Suprapubic skin (tissue), 4 donors: ENCODE data around the gene PCSK2. TPM values are rescaled to one million over a fixed set of nuclear protein-coding genes. Genes with fewer than 3 reads are reported as not detected.

Experiments used
- DNase-seq, 2 donors: peaks; one replicate each; pipeline ENCODE4 v3.0.0-alpha.2; 2019; ENCODE audit warnings: low spot score in 2 of 2
- H3K27ac ChIP-seq: fragments of 200-600 bp; sonication (generic); one replicate; pipeline ENCODE4 v1.5.1; 2019
- H3K27me3 ChIP-seq: fragments of 200-600 bp; sonication (generic); one replicate; pipeline ENCODE4 v1.5.1; 2019
- H3K36me3 ChIP-seq: fragments of 200-600 bp; sonication (generic); one replicate; pipeline ENCODE4 v1.5.1; 2019
- H3K4me1 ChIP-seq: fragments of 200-600 bp; sonication (generic); one replicate; pipeline ENCODE4 v1.5.1; 2019
- H3K4me3 ChIP-seq: fragments of 200-600 bp; sonication (generic); one replicate; pipeline ENCODE4 v1.5.1; 2019; ENCODE audit warnings: mild to moderate bottlenecking
- H3K9me3 ChIP-seq: fragments of 200-600 bp; sonication (generic); one replicate; pipeline ENCODE4 v1.5.1; 2019
- EP300 ChIP-seq: sonication (generic); formaldehyde crosslinking; IDR thresholded peaks from one replicate; pipeline ENCODE4 v1.6.1; 2017; ENCODE audit warnings: antibody characterized with exemption
- POLR2A ChIP-seq, 2 donors: fragments of 450-650 bp; IDR thresholded peaks; one replicate each; pipeline ENCODE4 v1.6.1; 2017; ENCODE audit warnings: antibody characterized with exemption in 2 of 2, mild to moderate bottlenecking in 2 of 2, moderate library complexity in 2 of 2
- POLR2AphosphoS5 ChIP-seq, 3 donors: sonication (generic); formaldehyde crosslinking; IDR thresholded peaks; one replicate each; pipeline ENCODE4 v1.6.1; 2017; ENCODE audit warnings: antibody characterized with exemption in 3 of 3
- WGBS: methylation state at CpG from one replicate; pipeline ENCODE4 v1.1.5; 2018; 5-methylcytosine and 5-hydroxymethylcytosine counted together
- total RNA-seq, 4 donors: library from RNA; depleted of rRNA; stranded (reverse); fragments of >200 nt; gene quantifications; one replicate each; pipeline ENCODE4 v1.1.0, GENCODE V29; 2016
- TF ChIP-seq, protein P1 (sequence below), 2 donors: fragments of 200-600 bp in 1 of 2; fragments of 450-650 bp in 1 of 2; sonication (generic) in 1 of 2; IDR thresholded peaks; one replicate each; pipeline ENCODE4 v1.5.1; 2016 to 2019; ENCODE audit warnings: antibody characterized with exemption in 2 of 2, mild to moderate bottlenecking in 1 of 2, moderate library complexity in 1 of 2

The PCSK2 gene
- total RNA-seq, 4 donors from 2014 or later = 5.2 to 23.1 (median 12.9) TPM

DNA sequence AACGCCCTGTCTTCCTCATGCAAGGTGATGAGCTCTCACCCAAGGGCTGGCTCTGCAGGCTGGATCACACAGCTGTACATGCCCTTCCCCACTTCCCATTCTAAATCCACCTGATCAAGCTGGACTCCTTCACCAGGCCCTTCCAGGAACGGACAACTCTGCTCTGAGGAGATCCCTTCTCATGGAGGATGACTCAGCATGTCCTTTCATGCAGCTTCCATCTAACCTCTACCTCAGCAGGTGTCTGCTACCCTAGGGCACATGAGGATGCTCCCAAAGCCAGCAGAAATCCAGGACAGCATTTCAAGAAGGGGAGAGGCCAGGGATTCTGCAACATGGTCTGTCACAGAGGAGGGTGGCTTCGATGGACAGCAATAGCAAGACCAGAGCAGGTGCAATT is 61.2 kb downstream of the PCSK2 start:
- H3K9me3 ChIP-seq = no peaks in the 10 kb centered on the region
- H3K4me3 ChIP-seq = no peak overlapping the region
- no peak overlapping the region for H3K27ac ChIP-seq
- 94% methylated on average over 2 of the region's 3 CpGs for WGBS
- TF ChIP-seq POLR2A (IDR thresholded peaks at IDR 0.05) = no peak
- no peak for TF ChIP-seq EP300
- TF ChIP-seq, protein P1, sequence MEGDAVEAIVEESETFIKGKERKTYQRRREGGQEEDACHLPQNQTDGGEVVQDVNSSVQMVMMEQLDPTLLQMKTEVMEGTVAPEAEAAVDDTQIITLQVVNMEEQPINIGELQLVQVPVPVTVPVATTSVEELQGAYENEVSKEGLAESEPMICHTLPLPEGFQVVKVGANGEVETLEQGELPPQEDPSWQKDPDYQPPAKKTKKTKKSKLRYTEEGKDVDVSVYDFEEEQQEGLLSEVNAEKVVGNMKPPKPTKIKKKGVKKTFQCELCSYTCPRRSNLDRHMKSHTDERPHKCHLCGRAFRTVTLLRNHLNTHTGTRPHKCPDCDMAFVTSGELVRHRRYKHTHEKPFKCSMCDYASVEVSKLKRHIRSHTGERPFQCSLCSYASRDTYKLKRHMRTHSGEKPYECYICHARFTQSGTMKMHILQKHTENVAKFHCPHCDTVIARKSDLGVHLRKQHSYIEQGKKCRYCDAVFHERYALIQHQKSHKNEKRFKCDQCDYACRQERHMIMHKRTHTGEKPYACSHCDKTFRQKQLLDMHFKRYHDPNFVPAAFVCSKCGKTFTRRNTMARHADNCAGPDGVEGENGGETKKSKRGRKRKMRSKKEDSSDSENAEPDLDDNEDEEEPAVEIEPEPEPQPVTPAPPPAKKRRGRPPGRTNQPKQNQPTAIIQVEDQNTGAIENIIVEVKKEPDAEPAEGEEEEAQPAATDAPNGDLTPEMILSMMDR (IDR thresholded peaks at IDR 0.05) = no peak
- TF ChIP-seq POLR2AphosphoS5 (IDR thresholded peaks at IDR 0.05) = no peak
- H3K36me3 ChIP-seq = no peaks in the 10 kb centered on the region
- no peak for DNase-seq
- H3K4me1 ChIP-seq = no peaks in the 10 kb centered on the region
- no peaks in the 10 kb centered on the region for H3K27me3 ChIP-seq

DNA sequence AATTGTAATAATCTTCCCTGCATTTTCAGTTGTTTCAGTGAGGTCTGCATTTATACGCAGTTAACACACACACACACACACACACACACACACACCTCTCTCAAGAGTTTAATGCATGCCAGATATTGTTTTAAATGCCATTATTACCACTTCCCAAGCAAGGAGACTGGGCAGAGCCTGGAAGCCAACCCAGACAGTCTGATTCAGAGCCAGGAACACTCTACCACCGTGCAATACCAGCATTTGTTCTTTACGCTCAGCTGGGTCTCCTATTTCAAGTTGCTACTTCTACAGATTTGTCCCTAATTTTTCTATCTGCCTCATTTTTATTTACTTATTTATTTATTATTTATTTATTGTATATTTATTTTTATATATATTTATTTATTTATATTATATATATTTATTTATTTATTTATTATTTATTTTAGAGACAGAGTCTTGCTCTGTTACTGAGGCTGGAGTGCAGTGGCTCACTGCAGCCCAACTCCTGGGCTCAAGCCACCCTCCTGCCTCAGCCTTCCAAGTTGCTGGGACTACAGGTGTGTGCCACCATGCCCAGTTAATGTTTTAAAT is 68.4 kb downstream of the PCSK2 start:
- Histone ChIP-seq H3K27me3 (no peaks in the 10 kb centered on the region), H3K27ac (no peak overlapping the region), H3K36me3 (no peaks in the 10 kb centered on the region), H3K4me1 (no peaks in the 10 kb centered on the region), H3K9me3 (no peaks in the 10 kb centered on the region), H3K4me3 (no peak overlapping the region)
- no peak for DNase-seq
- TF ChIP-seq POLR2A (IDR thresholded peaks at IDR 0.05) (no peak), EP300 (no peak), POLR2AphosphoS5 (IDR thresholded peaks at IDR 0.05) (no peak)
- TF ChIP-seq, protein P1 (IDR thresholded peaks at IDR 0.05) = no peak
- WGBS = 64% methylated on average over 3 of the region's 3 CpGs

DNA sequence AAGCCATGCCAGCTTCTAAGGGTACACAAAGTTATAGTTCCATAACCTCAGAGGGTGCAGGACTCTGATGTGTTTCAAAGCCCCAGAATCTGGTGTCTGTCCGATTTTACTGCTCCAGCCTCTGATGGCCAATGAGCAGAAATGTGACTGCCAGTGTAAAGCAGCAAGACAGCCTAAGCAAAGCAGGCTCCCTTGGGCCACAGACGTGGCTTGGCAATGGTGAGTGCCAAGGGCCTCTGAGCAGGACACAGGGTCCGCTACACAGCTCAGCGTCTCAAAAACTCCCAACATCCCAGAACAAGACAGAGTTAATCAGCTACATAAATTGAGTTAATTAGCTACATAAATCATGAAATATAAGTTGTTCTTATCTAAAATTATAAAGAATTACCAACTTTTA is 69.2 kb downstream of the PCSK2 start:
- Histone ChIP-seq H3K9me3 (no peaks in the 10 kb centered on the region), H3K27ac (no peak overlapping the region), H3K36me3 (no peaks in the 10 kb centered on the region), H3K4me1 (no peaks in the 10 kb centered on the region), H3K4me3 (no peak overlapping the region), H3K27me3 (no peaks in the 10 kb centered on the region)
- TF ChIP-seq POLR2A (IDR thresholded peaks at IDR 0.05) (no peak), POLR2AphosphoS5 (IDR thresholded peaks at IDR 0.05) (no peak), EP300 (no peak)
- TF ChIP-seq, protein P1 (IDR thresholded peaks at IDR 0.05) = no peak
- 77% methylated on average over 4 of the region's 4 CpGs for WGBS
- no peak for DNase-seq

DNA sequence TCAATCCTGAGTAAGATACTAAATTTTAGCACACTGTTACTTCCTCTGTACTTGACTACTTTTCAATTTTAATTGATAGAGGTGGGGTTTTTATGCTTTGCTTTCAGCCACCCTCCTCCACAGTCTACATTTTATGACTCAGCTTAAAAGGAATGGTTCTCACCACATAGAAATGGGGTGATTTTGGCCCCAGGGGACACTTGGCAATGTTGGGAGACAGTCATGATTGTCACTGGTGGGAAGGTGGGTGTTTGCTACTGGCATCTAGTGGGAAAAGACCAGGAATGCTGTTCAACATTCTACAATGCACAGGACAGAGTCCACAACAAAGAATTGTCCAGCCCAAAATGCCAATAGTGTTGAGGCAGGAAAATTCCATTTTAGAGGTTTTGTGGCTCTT is 71.3 kb downstream of the PCSK2 start:
- Histone ChIP-seq H3K4me3 (no peak overlapping the region), H3K27ac (no peak overlapping the region), H3K4me1 (no peaks in the 10 kb centered on the region), H3K9me3 (no peaks in the 10 kb centered on the region), H3K27me3 (no peaks in the 10 kb centered on the region), H3K36me3 (no peaks in the 10 kb centered on the region)
- TF ChIP-seq POLR2AphosphoS5 (IDR thresholded peaks at IDR 0.05) = no peak
- no peak for TF ChIP-seq POLR2A (IDR thresholded peaks at IDR 0.05)
- TF ChIP-seq EP300 = no peak
- TF ChIP-seq, protein P1 (IDR thresholded peaks at IDR 0.05) = no peak
- DNase-seq = no peak

DNA sequence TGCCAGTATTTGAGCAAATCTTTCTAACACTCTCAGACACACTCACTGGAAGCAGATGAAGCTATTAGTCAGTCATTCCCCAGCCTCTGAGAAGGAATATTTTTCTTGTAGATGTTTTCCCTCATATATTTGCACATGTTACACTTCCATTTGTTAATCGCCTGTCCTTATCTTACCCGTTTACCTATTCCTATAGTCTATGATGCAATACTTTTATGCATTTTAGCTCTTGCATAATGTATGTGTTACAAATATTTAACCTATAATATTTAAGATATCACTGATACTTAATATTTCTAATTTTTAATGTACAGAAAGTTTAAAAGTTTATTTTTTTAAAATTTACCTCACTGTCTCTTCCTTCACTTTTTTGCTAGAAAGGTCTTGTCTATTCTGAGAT is 71.9 kb downstream of the PCSK2 start:
- Histone ChIP-seq H3K27ac (no peak overlapping the region), H3K4me1 (no peaks in the 10 kb centered on the region), H3K27me3 (no peaks in the 10 kb centered on the region), H3K4me3 (no peak overlapping the region), H3K9me3 (no peaks in the 10 kb centered on the region), H3K36me3 (no peaks in the 10 kb centered on the region)
- no peak for TF ChIP-seq EP300
- no peak for TF ChIP-seq POLR2AphosphoS5 (IDR thresholded peaks at IDR 0.05)
- TF ChIP-seq, protein P1 (IDR thresholded peaks at IDR 0.05) = no peak
- TF ChIP-seq POLR2A (IDR thresholded peaks at IDR 0.05) = no peak
- DNase-seq = no peak
- 86% methylated on average over 2 of the region's 2 CpGs for WGBS
